ENCODE data around the gene SFXN4. TPM values are rescaled to one million over a fixed set of nuclear protein-coding genes. Genes with fewer than 3 reads are reported as not detected.
"Not testable (repeated sequence)": the region's sequence is repeated elsewhere in the genome, so short reads cannot be mapped to it uniquely, and the experiment has no call there.

SFXN4 gene
- total RNA-seq, 4 donors from 2014 or later = 12.7 to 25.3 (median 17.1) TPM

GRCh38 chr10:119190353-119190752 lies 24.8 kb upstream of the SFXN4 start:
- 75 to 100% methylated on average over 2 to 4 of the region's 4 CpGs for WGBS, 2 donors (ENCODE audit: low coverage in 1 of 2)
- ATAC-seq = peak; percentile 62
- Histone ChIP-seq H3K27ac (no peak overlapping the region), H3K27me3 (no peaks in the 10 kb centered on the region), H3K4me1 (no peaks in the 10 kb centered on the region), H3K36me3 (no peaks in the 10 kb centered on the region), H3K9me3 (no peaks in the 10 kb centered on the region), H3K4me3 (no peak overlapping the region)
- TF ChIP-seq POLR2AphosphoS5 (IDR thresholded peaks at IDR 0.05) = no peak
- TF ChIP-seq CTCF (IDR thresholded peaks at IDR 0.05) = no peak
- no peak for TF ChIP-seq POLR2A (IDR thresholded peaks at IDR 0.05)
- TF ChIP-seq EP300 (IDR thresholded peaks at IDR 0.05) = no peak

GRCh38 chr10:119189811-119190282 lies 24.3 kb upstream of the SFXN4 start:
- H3K27me3 ChIP-seq = no peaks in the 10 kb centered on the region
- 71 to 72% methylated on average over 3 of the region's 3 CpGs for WGBS, 2 donors (ENCODE audit: low coverage in 1 of 2)
- H3K4me3 ChIP-seq = no peak overlapping the region
- no peaks in the 10 kb centered on the region for H3K9me3 ChIP-seq
- ATAC-seq = no peak
- TF ChIP-seq EP300 (IDR thresholded peaks at IDR 0.05) = no peak
- no peak for TF ChIP-seq POLR2A (IDR thresholded peaks at IDR 0.05)
- no peak for TF ChIP-seq POLR2AphosphoS5 (IDR thresholded peaks at IDR 0.05)
- TF ChIP-seq CTCF (IDR thresholded peaks at IDR 0.05) = no peak
- H3K27ac ChIP-seq = no peak overlapping the region
- no peaks in the 10 kb centered on the region for H3K4me1 ChIP-seq
- no peaks in the 10 kb centered on the region for H3K36me3 ChIP-seq

GRCh38 chr10:119183664-119184412 lies 18.3 kb upstream of the SFXN4 start:
- Histone ChIP-seq H3K27ac (no peak overlapping the region), H3K4me1 (peaks cover 0 to 8% (median 0%) of the 10 kb centered on the region in 3 donors), H3K9me3 (no peaks in the 10 kb centered on the region), H3K27me3 (no peaks in the 10 kb centered on the region), H3K36me3 (no peaks in the 10 kb centered on the region), H3K4me3 (no peak overlapping the region)
- no peak for ATAC-seq
- 74 to 92% methylated on average over 3 to 9 of the region's 9 CpGs for WGBS, 2 donors (ENCODE audit: low coverage in 1 of 2)
- TF ChIP-seq CTCF (IDR thresholded peaks at IDR 0.05) = no peak

- H3K27ac ChIP-seq, H3K4me3 ChIP-seq, H3K9me3 ChIP-seq, H3K27me3 ChIP-seq, ATAC-seq: not testable (repeated sequence)
- Histone ChIP-seq H3K4me1 (peaks cover 0 to 31% (median 6%) of the 10 kb centered on the region in 3 donors), H3K36me3 (peaks cover 0 to 13% of the 10 kb centered on the region in 2 donors)
- WGBS, 2 donors (ENCODE audit: low coverage in 1 of 2) = 91% methylated on average over 4 of the region's 7 CpGs; no CpG with 5 or more reads in 1 of the 2 donors
Measured at GRCh38 chr10:119180850-119181400, 15.4 kb upstream of the SFXN4 start.

DNA sequence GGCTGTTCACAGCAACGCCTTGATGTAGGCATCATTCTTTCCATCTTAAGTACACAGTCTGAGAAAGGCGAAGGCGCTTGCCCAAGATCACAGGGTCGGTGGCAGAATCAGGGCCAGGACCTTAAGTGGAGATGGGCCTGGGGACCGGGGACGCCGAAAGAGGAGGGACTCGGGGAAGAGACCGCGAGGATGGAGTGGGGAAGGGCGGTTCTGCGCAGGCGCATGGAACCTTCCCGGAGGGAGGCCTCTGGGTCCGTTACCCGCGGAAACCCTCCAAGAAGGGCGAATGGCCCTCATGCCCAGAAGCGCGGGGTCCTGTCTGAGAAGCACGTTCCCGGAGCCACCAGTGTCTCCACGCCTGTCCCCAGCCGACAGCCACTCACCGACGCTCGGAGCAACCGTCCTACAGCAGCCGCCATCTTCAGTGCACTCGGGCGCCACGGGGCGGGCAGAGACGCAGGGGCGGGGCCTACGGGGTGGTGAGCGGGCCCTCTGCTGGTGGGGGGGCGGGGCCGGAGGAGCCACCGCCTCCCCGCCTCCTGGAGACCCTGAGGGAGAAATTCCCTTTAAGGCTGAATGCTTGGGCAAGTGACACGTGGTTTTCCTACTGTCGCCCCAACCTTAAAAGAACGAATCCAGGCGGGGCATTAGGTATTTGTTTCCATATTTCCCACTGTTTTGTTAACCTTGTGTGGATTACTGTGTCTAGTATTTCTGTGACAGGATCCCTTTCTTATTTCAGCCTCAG lies 13.0 kb upstream of the SFXN4 start, which contains the start of gene PRDX3:
Gene PRDX3 (minus strand): TSS at position 441 of the 748 bp plus-strand sequence. CDS start 22 bp downstream, at position 419.
- H3K27me3 ChIP-seq = no peaks in the 10 kb centered on the region
- H3K9me3 ChIP-seq = no peaks in the 10 kb centered on the region
- peak in 2 of 4 experiments; percentile 12 to 65 for TF ChIP-seq CTCF (IDR thresholded peaks at IDR 0.05)
- TF ChIP-seq POLR2AphosphoS5 (IDR thresholded peaks at IDR 0.05) = peak; percentile 94
- TF ChIP-seq POLR2A (IDR thresholded peaks at IDR 0.05) = peak; percentile 78 to 80
- TF ChIP-seq EP300 (IDR thresholded peaks at IDR 0.05) = no peak
- peaks cover 0 to 51% (median 6%) of the 10 kb centered on the region in 3 donors for H3K4me1 ChIP-seq
- 0% methylated on average over 4 to 11 of the region's 45 CpGs for WGBS, 2 donors (ENCODE audit: low coverage in 1 of 2)
- H3K4me3 ChIP-seq = peak within 1 kb of the TSS; percentile 67 to 85
- H3K27ac ChIP-seq = peak within 1 kb of the TSS; percentile 90 to 99 (median 94)
- ATAC-seq = peak; percentile 98
- H3K36me3 ChIP-seq = peaks cover 0 to 36% of the 10 kb centered on the region in 2 donors

Data from gastroesophageal sphincter (tissue), 4 donors.